ENCODE measurements around the gene KIRREL3. TPM values are rescaled to one million over a fixed set of nuclear protein-coding genes. Genes with fewer than 3 reads are reported as not detected.

Gene KIRREL3
- total and polyA plus RNA-seq, 2 of the 8 experiments (the other 6 are each of a cell fraction or from before 2014, with no cell fraction given), result 0.29 to 0.32 TPM

DNA sequence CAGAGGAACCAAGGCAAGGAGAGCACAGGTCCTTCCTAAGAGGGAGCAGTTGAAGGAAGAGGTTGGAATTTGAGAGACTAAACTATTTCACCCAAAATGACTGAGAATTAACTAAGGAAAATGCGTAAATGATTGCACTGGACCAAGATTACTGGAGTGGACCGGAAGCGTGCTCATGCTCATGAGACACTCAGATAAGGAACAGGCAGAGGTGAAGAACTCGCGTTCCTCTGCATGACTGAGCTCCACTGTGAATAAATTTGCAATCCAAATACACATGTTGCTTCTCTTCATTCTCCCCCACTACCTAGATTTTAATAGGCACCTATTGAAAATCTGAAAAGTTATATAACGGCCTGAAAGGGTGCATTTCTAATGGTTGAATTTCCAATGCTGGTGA is 207.0 kb downstream of the KIRREL3 start (continued):
- TF ChIP-seq, protein P1, sequence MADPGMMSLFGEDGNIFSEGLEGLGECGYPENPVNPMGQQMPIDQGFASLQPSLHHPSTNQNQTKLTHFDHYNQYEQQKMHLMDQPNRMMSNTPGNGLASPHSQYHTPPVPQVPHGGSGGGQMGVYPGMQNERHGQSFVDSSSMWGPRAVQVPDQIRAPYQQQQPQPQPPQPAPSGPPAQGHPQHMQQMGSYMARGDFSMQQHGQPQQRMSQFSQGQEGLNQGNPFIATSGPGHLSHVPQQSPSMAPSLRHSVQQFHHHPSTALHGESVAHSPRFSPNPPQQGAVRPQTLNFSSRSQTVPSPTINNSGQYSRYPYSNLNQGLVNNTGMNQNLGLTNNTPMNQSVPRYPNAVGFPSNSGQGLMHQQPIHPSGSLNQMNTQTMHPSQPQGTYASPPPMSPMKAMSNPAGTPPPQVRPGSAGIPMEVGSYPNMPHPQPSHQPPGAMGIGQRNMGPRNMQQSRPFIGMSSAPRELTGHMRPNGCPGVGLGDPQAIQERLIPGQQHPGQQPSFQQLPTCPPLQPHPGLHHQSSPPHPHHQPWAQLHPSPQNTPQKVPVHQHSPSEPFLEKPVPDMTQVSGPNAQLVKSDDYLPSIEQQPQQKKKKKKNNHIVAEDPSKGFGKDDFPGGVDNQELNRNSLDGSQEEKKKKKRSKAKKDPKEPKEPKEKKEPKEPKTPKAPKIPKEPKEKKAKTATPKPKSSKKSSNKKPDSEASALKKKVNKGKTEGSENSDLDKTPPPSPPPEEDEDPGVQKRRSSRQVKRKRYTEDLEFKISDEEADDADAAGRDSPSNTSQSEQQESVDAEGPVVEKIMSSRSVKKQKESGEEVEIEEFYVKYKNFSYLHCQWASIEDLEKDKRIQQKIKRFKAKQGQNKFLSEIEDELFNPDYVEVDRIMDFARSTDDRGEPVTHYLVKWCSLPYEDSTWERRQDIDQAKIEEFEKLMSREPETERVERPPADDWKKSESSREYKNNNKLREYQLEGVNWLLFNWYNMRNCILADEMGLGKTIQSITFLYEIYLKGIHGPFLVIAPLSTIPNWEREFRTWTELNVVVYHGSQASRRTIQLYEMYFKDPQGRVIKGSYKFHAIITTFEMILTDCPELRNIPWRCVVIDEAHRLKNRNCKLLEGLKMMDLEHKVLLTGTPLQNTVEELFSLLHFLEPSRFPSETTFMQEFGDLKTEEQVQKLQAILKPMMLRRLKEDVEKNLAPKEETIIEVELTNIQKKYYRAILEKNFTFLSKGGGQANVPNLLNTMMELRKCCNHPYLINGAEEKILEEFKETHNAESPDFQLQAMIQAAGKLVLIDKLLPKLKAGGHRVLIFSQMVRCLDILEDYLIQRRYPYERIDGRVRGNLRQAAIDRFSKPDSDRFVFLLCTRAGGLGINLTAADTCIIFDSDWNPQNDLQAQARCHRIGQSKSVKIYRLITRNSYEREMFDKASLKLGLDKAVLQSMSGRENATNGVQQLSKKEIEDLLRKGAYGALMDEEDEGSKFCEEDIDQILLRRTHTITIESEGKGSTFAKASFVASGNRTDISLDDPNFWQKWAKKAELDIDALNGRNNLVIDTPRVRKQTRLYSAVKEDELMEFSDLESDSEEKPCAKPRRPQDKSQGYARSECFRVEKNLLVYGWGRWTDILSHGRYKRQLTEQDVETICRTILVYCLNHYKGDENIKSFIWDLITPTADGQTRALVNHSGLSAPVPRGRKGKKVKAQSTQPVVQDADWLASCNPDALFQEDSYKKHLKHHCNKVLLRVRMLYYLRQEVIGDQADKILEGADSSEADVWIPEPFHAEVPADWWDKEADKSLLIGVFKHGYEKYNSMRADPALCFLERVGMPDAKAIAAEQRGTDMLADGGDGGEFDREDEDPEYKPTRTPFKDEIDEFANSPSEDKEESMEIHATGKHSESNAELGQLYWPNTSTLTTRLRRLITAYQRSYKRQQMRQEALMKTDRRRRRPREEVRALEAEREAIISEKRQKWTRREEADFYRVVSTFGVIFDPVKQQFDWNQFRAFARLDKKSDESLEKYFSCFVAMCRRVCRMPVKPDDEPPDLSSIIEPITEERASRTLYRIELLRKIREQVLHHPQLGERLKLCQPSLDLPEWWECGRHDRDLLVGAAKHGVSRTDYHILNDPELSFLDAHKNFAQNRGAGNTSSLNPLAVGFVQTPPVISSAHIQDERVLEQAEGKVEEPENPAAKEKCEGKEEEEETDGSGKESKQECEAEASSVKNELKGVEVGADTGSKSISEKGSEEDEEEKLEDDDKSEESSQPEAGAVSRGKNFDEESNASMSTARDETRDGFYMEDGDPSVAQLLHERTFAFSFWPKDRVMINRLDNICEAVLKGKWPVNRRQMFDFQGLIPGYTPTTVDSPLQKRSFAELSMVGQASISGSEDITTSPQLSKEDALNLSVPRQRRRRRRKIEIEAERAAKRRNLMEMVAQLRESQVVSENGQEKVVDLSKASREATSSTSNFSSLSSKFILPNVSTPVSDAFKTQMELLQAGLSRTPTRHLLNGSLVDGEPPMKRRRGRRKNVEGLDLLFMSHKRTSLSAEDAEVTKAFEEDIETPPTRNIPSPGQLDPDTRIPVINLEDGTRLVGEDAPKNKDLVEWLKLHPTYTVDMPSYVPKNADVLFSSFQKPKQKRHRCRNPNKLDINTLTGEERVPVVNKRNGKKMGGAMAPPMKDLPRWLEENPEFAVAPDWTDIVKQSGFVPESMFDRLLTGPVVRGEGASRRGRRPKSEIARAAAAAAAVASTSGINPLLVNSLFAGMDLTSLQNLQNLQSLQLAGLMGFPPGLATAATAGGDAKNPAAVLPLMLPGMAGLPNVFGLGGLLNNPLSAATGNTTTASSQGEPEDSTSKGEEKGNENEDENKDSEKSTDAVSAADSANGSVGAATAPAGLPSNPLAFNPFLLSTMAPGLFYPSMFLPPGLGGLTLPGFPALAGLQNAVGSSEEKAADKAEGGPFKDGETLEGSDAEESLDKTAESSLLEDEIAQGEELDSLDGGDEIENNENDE (IDR thresholded peaks at IDR 0.05; ENCODE audit: insufficient replicate concordance, low read length), result no peak
- TF ChIP-seq MAFK (IDR thresholded peaks at IDR 0.05; ENCODE audit: low read depth, low read length) (no peak), TEAD4 (IDR thresholded peaks at IDR 0.05; ENCODE audit: low read depth, low read length) (no peak), SUZ12 (IDR thresholded peaks at IDR 0.05; ENCODE audit: low read length) (no peak), SAP30 (IDR thresholded peaks at IDR 0.05; ENCODE audit: insufficient read depth, insufficient replicate concordance, low read length) (no peak), NANOG (IDR thresholded peaks at IDR 0.05; ENCODE audit: insufficient read depth, low read depth, low read length, poor library complexity, severe bottlenecking) (no peak), ZNF274 (IDR thresholded peaks at IDR 0.05; ENCODE audit: borderline replicate concordance, extremely low read depth, low read length) (no peak)
- TF ChIP-seq, protein P2, sequence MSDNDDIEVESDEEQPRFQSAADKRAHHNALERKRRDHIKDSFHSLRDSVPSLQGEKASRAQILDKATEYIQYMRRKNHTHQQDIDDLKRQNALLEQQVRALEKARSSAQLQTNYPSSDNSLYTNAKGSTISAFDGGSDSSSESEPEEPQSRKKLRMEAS (IDR thresholded peaks at IDR 0.05), result no peak
- TF ChIP-seq, protein P3, sequence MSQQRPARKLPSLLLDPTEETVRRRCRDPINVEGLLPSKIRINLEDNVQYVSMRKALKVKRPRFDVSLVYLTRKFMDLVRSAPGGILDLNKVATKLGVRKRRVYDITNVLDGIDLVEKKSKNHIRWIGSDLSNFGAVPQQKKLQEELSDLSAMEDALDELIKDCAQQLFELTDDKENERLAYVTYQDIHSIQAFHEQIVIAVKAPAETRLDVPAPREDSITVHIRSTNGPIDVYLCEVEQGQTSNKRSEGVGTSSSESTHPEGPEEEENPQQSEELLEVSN (IDR thresholded peaks at IDR 0.05), result no peak
- TF ChIP-seq, protein P4, sequence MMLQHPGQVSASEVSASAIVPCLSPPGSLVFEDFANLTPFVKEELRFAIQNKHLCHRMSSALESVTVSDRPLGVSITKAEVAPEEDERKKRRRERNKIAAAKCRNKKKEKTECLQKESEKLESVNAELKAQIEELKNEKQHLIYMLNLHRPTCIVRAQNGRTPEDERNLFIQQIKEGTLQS (IDR thresholded peaks at IDR 0.05; ENCODE audit: insufficient read depth, low read depth, low read length), result no peak

All from H1 (cell line).